Motor neuron (in vitro differentiated cells): ENCODE results near the gene AQP12A. TPM values are rescaled to one million over a fixed set of nuclear protein-coding genes. Genes with fewer than 3 reads are reported as not detected.
A peak's percentile ranks its signal among the peaks of the same experiment; 100 is the strongest.
"Not testable (repeated sequence)": the region's sequence is repeated elsewhere in the genome, so short reads cannot be mapped to it uniquely, and the experiment has no call there.

ENCODE experiments used
- ATAC-seq, 8 experiments: fragments of 200-7000 bp; cut with Tn5 transposase; replicated peaks in 6 of 8; 2 replicates each; pipeline ENCODE4 v1.8.0; 2021; ENCODE audit warnings: mild to moderate bottlenecking in 8 of 8, moderate library complexity in 8 of 8
- H3K27ac ChIP-seq, 2 donors: fragments of 250-450 bp; sonication (Bioruptor Pico); 2 replicates each; pipeline ENCODE4 v1.9.0; 2021; ENCODE audit warnings: antibody characterized with exemption in 2 of 2, mild to moderate bottlenecking in 2 of 2, moderate library complexity in 1 of 2
- H3K4me1 ChIP-seq, 2 donors: fragments of 250-450 bp; sonication (Bioruptor Pico); replicated peaks in 1 of 2; 2 replicates each; pipeline ENCODE4 v1.6.1; 2021; ENCODE audit warnings: antibody characterized with exemption in 2 of 2, mild to moderate bottlenecking in 2 of 2, moderate library complexity in 1 of 2
- H3K4me3 ChIP-seq, 5 donors: fragments of 250-450 bp; sonication (Bioruptor Pico); 2 replicates each; pipeline ENCODE4 v1.9.0; 2021; ENCODE audit warnings: antibody characterized with exemption in 5 of 5, mild to moderate bottlenecking in 5 of 5, moderate library complexity in 4 of 5
- WGBS, 10 experiments: fragments of 450-650 bp; shearing (Covaris generic); methylation state at CpG; one replicate each; pipeline ENCODE4 v1.0.0; 2022; 5-methylcytosine and 5-hydroxymethylcytosine counted together
- in situ Hi-C, 9 experiments: fragments of 400-800 bp; cut with MboI; loops; one replicate each; pipeline ENCODE4 v1.15.0; 2021; ENCODE audit warnings: low sequenced_read_pairs in 9 of 9, low pct_unique_long_range_greater_than_20kb in 2 of 9; ENCODE audit not compliant: unreplicated experiment in 9 of 9
- total RNA-seq, 8 experiments: library from RNA; unstranded; fragments of 300-600 nt; gene quantifications; 2 replicates each; pipeline versions ENCODE4 v1.2.3 to v1.2.4, GENCODE V29; 2022

The AQP12A gene
- total RNA-seq, 8 experiments from 2014 or later, result not detected

GRCh38 chr2:240672076-240672700 is 19.5 kb upstream of the AQP12A start:
- H3K4me1 ChIP-seq, result no peaks in the 10 kb centered on the region
- H3K27ac ChIP-seq, result no peak overlapping the region
- H3K4me3 ChIP-seq, result no peak overlapping the region
- 38 to 94% (median 63%) methylated on average over 2 to 9 of the region's 46 CpGs; no CpG with 5 or more reads in 6 of the 10 experiments for WGBS, 10 experiments
- no peak for ATAC-seq
- in situ Hi-C loops, result no loop called here

GRCh38 chr2:240672701-240673190 is 18.9 kb upstream of the AQP12A start:
- 15 to 51% methylated on average over 4 to 11 of the region's 55 CpGs; no CpG with 5 or more reads in 8 of the 10 experiments for WGBS, 10 experiments

GRCh38 chr2:240674461-240675184 is 17.0 kb upstream of the AQP12A start:
- ATAC-seq, result peak in 7 of 8 experiments; percentile 7 to 78 (median 69)

More at GRCh38 chr2:240672701-240673190, 18.9 kb upstream of the AQP12A start:
- Histone ChIP-seq H3K4me1 (no peaks in the 10 kb centered on the region), H3K4me3 (no peak overlapping the region), H3K27ac (no peak overlapping the region)
- in situ Hi-C loops, result no loop called here
- ATAC-seq, result no peak

GRCh38 chr2:240675345-240675744 is 16.3 kb upstream of the AQP12A start:
- WGBS, 10 experiments, result no CpG with 5 or more reads among the region's 24 CpGs
- H3K4me1 ChIP-seq, H3K27ac ChIP-seq, in situ Hi-C loops, H3K4me3 ChIP-seq: not testable (repeated sequence)
- peak; percentile 52 to 88 (median 73) for ATAC-seq

More at GRCh38 chr2:240674461-240675184, 17.0 kb upstream of the AQP12A start:
- in situ Hi-C loops, H3K27ac ChIP-seq, H3K4me3 ChIP-seq, H3K4me1 ChIP-seq: not testable (repeated sequence)
- 100% methylated on average over 1 of the region's 16 CpGs; no CpG with 5 or more reads in 9 of the 10 experiments for WGBS, 10 experiments

GRCh38 chr2:240678043-240678442 is 13.6 kb upstream of the AQP12A start:
- H3K27ac ChIP-seq, H3K4me3 ChIP-seq, H3K4me1 ChIP-seq, in situ Hi-C loops: not testable (repeated sequence)
- peak in 4 of 8 experiments; percentile 10 to 43 (median 27) for ATAC-seq
- WGBS, 10 experiments, result no CpG with 5 or more reads among the region's 14 CpGs

- H3K27ac ChIP-seq, H3K4me3 ChIP-seq, in situ Hi-C loops, H3K4me1 ChIP-seq: not testable (repeated sequence)
- peak in 1 of 8 experiments; percentile 30 for ATAC-seq
- no CpG with 5 or more reads among the region's 19 CpGs for WGBS, 10 experiments
Measured at GRCh38 chr2:240678909-240679308, 12.8 kb upstream of the AQP12A start.

GRCh38 chr2:240680185-240680584 is 11.5 kb upstream of the AQP12A start:
- H3K27ac ChIP-seq, ATAC-seq, H3K4me3 ChIP-seq, in situ Hi-C loops, H3K4me1 ChIP-seq: not testable (repeated sequence)
- whole genome bisulfite sequencing, 10 experiments, result no CpG with 5 or more reads among the region's 11 CpGs

GRCh38 chr2:240682431-240683224 is 9.0 kb upstream of the AQP12A start, which contains the start of gene AQP12B:
Gene AQP12B (minus strand): TSS chr2:240682885. CDS start chr2:240682837, 48 bp downstream.
- H3K27ac ChIP-seq, H3K4me1 ChIP-seq, in situ Hi-C loops, ATAC-seq, H3K4me3 ChIP-seq: not testable (repeated sequence)
- WGBS, 10 experiments, result no CpG with 5 or more reads among the region's 37 CpGs

GRCh38 chr2:240683329-240683979 is 8.2 kb upstream of the AQP12A start:
- H3K4me1 ChIP-seq, H3K4me3 ChIP-seq, ATAC-seq, in situ Hi-C loops, H3K27ac ChIP-seq: not testable (repeated sequence)
- no CpG with 5 or more reads among the region's 15 CpGs for WGBS, 10 experiments

GRCh38 chr2:240683980-240684728 is 7.5 kb upstream of the AQP12A start:
- H3K4me3 ChIP-seq, H3K4me1 ChIP-seq, H3K27ac ChIP-seq, in situ Hi-C loops, ATAC-seq: not testable (repeated sequence)
- 33 to 80% methylated on average over 1 to 4 of the region's 15 CpGs; no CpG with 5 or more reads in 8 of the 10 experiments for WGBS, 10 experiments

GRCh38 chr2:240685771-240686371 is 5.8 kb upstream of the AQP12A start:
- ATAC-seq, result peak in 6 of 8 experiments; percentile 20 to 68 (median 40)
- no peaks in the 10 kb centered on the region for H3K4me1 ChIP-seq
- in situ Hi-C loops, result no loop called here
- H3K27ac ChIP-seq, result no peak overlapping the region
- H3K4me3 ChIP-seq, result no peak overlapping the region
- WGBS, 10 experiments, result 81% methylated on average over 3 of the region's 10 CpGs; no CpG with 5 or more reads in 9 of the 10 experiments

- Histone ChIP-seq H3K4me1 (no peaks in the 10 kb centered on the region), H3K27ac (no peak overlapping the region), H3K4me3 (no peak overlapping the region)
- ATAC-seq, result no peak
- 0 to 72% (median 42%) methylated on average over 1 to 6 of the region's 6 CpGs; no CpG with 5 or more reads in 4 of the 10 experiments for WGBS, 10 experiments
- in situ Hi-C loops, result no loop called here
Measured at GRCh38 chr2:240686460-240686859, 5.2 kb upstream of the AQP12A start.
